SH-SY5Y (cell line): ENCODE measurements around the gene NUMA1.

Experiments
- GATA2 ChIP-seq: IDR thresholded peaks from 2 replicates; pipeline ENCODE4 v1.6.1; 2011; ENCODE audit warnings: mild to moderate bottlenecking, low read depth, low read length
- GATA3 ChIP-seq: IDR thresholded peaks from 2 replicates; pipeline ENCODE4 v1.6.1; 2011; ENCODE audit warnings: low read depth, mild to moderate bottlenecking, low read length, moderate library complexity

DNA sequence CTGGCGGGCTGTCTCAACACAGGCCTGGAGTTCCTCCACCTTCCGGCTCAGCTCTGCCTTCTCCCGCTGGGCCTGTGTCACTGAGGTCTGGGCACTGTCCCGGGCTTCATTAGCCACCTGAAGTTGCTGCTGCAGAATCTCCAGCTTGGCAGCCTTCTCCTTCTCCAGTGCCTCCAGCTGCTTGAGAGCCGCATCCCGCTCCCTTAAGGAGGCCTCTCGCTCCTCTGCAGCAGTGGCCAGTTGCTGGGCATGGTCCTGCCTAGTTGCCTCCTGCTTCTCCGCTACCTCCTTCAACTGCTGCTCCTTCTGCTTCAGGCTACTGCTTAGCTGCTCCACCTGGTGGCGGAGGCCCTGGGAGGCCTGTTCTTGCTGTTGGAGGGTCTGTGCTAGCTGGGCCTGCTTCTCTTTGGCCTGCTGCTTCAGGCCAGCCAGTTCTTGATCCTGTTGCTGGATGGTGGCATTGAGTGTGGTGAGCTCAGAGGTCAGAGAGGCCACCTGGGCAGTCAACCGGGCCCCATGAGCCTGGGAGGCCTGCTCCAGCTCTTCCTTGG is 64.8 kb downstream of the NUMA1 start:
- TF ChIP-seq GATA2 (no peak), GATA3 (no peak)
